Measurements from ENCODE around the gene TPP1. TPM values are rescaled to one million over a fixed set of nuclear protein-coding genes. Genes with fewer than 3 reads are reported as not detected.
A peak's percentile ranks its signal among the peaks of the same experiment; 100 is the strongest.

TPP1 gene
- polyA plus RNA-seq, 3 donors = 218 to 359 (median 271) TPM

DNA sequence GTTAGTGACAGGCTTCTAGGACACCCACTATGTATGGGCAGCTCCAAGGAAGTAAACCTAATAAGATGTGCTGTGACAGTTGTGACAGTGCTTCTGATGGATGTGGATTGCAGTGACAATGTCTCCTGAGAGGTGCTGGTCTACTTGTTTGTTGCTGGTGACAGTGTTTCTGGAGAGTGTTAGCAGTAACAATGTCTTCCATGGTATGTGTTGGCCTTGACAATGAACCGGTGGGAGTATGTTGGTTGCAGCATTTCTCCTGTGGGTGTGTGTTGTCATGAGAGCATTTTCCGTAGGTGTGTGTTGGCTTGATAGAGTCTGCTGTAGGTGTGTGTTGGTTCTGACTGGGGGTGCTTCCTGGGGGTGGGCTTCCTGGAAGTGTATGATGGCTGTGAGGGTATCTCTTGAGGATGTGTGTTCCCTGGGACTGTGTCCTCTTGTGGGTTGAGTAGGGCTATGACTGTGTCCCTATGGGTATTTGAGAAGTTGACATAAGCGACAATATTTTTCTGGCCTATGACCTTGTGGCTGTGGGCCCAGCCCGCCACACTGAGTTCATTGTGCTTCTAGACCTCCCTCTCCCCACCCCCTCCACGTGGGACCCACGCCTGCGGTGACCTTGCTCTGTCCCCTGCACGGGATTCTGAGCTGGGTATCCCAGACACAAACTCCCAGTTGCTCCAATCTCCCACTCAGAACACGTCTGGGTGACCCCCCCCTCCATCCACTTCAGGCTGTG is 35.2 kb upstream of the TPP1 start:
- no peaks in the 10 kb centered on the region for H3K79me2 ChIP-seq (ENCODE audit: insufficient read depth, low read length)
- no peak for DNase-seq

DNA sequence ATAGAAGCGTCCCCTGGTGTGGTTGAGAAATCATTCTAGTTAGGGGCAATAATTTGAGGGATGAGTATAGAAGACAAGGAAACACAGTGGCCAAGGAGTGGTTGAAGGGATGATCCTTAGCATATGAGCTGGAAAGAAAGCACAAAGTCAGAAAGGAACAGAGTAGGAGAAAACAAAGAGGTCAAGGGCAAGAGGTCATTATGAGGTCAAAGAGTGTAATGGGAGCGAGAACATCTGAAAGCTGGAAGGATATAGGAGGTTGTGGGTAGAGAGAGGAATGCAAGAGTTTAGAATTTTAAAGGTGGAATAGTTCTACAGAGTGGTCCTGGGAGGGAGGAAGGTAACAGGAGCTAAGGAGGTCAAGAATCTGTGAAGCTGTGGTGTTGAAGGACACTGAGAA is 34.4 kb upstream of the TPP1 start:
- Histone ChIP-seq H3K36me3 (replicated peaks in 1 of 2; ENCODE audit: control insufficient read depth in 1 of 2, insufficient read depth in 2 of 2, low read length in 2 of 2) (no peaks in the 10 kb centered on the region), H3K9ac (ENCODE audit: insufficient read depth, low read length, poor library complexity, severe bottlenecking) (no peak overlapping the region), H2AFZ (ENCODE audit: insufficient read depth, low read depth, low read length, poor library complexity, severe bottlenecking) (no peak overlapping the region), H4K20me1 (ENCODE audit: insufficient read depth, low read length) (no peaks in the 10 kb centered on the region), H3K79me2 (ENCODE audit: insufficient read depth, low read length) (no peaks in the 10 kb centered on the region), H3K4me1 (ENCODE audit: control insufficient read depth in 1 of 2, insufficient read depth in 2 of 2, low read length in 2 of 2) (peaks cover 10 to 15% of the 10 kb centered on the region in 2 donors), H3K4me3 (replicated peaks in 1 of 3; ENCODE audit: low read depth in 2 of 3, low read length in 3 of 3) (no peak overlapping the region), H3K27me3 (ENCODE audit: control insufficient read depth in 2 of 2, insufficient read depth in 2 of 2, low read length in 2 of 2) (peaks cover 31% of the 10 kb centered on the region in 2 donors), H3K27ac (ENCODE audit: low read depth in 1 of 2, low read length in 2 of 2) (no peak overlapping the region), H3K4me2 (replicated peaks; ENCODE audit: extremely low read depth, low read length, poor library complexity, severe bottlenecking) (no peak overlapping the region), H3K9me3 (replicated peaks in 1 of 2; ENCODE audit: control insufficient read depth in 1 of 2, insufficient read depth in 1 of 2, low read length in 2 of 2) (peaks cover 0 to 5% of the 10 kb centered on the region in 2 donors)
- 89% methylated on average over 2 of the region's 2 CpGs for WGBS (ENCODE audit: insufficient coverage)
- H3K27me3 Mint-ChIP-seq (ENCODE audit: low read depth in 3 of 3) = peaks cover 15 to 16% (median 15%) of the 10 kb centered on the region in 3 donors
- H3K27ac Mint-ChIP-seq = no peak overlapping the region
- intact Hi-C loops (cut with micrococcal nuclease) = loop anchor here (5.0 kb wide), 2 partner anchors 41 to 51 kb away; partner anchors contain the start of genes ILK (in 1 of the 2), RRP8 (in 1 of the 2) and TAF10 (in 1 of the 2)
- no peak for DNase-seq
- H3K4me1 Mint-ChIP-seq = peaks cover 9% of the 10 kb centered on the region
- TF ChIP-seq, protein P1, sequence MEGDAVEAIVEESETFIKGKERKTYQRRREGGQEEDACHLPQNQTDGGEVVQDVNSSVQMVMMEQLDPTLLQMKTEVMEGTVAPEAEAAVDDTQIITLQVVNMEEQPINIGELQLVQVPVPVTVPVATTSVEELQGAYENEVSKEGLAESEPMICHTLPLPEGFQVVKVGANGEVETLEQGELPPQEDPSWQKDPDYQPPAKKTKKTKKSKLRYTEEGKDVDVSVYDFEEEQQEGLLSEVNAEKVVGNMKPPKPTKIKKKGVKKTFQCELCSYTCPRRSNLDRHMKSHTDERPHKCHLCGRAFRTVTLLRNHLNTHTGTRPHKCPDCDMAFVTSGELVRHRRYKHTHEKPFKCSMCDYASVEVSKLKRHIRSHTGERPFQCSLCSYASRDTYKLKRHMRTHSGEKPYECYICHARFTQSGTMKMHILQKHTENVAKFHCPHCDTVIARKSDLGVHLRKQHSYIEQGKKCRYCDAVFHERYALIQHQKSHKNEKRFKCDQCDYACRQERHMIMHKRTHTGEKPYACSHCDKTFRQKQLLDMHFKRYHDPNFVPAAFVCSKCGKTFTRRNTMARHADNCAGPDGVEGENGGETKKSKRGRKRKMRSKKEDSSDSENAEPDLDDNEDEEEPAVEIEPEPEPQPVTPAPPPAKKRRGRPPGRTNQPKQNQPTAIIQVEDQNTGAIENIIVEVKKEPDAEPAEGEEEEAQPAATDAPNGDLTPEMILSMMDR (IDR thresholded peaks at IDR 0.05) = no peak
- no peaks in the 10 kb centered on the region for H3K36me3 Mint-ChIP-seq
- peaks cover 0 to 4% (median 0%) of the 10 kb centered on the region in 7 donors for H3K9me3 Mint-ChIP-seq
- H3K4me3 Mint-ChIP-seq = no peak overlapping the region

More for the DNA sequence above, 35.2 kb upstream of the TPP1 start:
- H3K27me3 Mint-ChIP-seq (ENCODE audit: low read depth in 3 of 3) = peaks cover 15 to 16% (median 15%) of the 10 kb centered on the region in 3 donors
- H3K27ac ChIP-seq (ENCODE audit: low read depth in 1 of 2, low read length in 2 of 2) = no peak overlapping the region
- peaks cover 4 to 10% of the 10 kb centered on the region in 2 donors for H3K4me1 ChIP-seq (ENCODE audit: control insufficient read depth in 1 of 2, insufficient read depth in 2 of 2, low read length in 2 of 2)
- WGBS (ENCODE audit: insufficient coverage) = 78% methylated on average over 7 of the region's 9 CpGs
- H4K20me1 ChIP-seq (ENCODE audit: insufficient read depth, low read length) = no peaks in the 10 kb centered on the region
- H3K36me3 ChIP-seq (replicated peaks in 1 of 2; ENCODE audit: control insufficient read depth in 1 of 2, insufficient read depth in 2 of 2, low read length in 2 of 2) = no peaks in the 10 kb centered on the region
- intact Hi-C loops (cut with micrococcal nuclease) = loop anchor here (5.0 kb wide), 2 partner anchors 42 to 52 kb away; partner anchors contain the start of genes ILK (in 1 of the 2), RRP8 (in 1 of the 2) and TAF10 (in 1 of the 2)
- H3K36me3 Mint-ChIP-seq = no peaks in the 10 kb centered on the region
- H3K4me2 ChIP-seq (replicated peaks; ENCODE audit: extremely low read depth, low read length, poor library complexity, severe bottlenecking) = peak overlapping the region; percentile 58
- no peak overlapping the region for H3K27ac Mint-ChIP-seq
- peak overlapping the region in 1 of 3 experiments; percentile 48 for H3K4me3 ChIP-seq (replicated peaks in 1 of 3; ENCODE audit: low read depth in 2 of 3, low read length in 3 of 3)
- H3K27me3 ChIP-seq (ENCODE audit: control insufficient read depth in 2 of 2, insufficient read depth in 2 of 2, low read length in 2 of 2) = peaks cover 31% of the 10 kb centered on the region in 2 donors
- H2AFZ ChIP-seq (ENCODE audit: insufficient read depth, low read depth, low read length, poor library complexity, severe bottlenecking) = peak overlapping the region; percentile 62
- TF ChIP-seq, protein P1 (IDR thresholded peaks at IDR 0.05) = no peak
- peaks cover 0 to 5% of the 10 kb centered on the region in 2 donors for H3K9me3 ChIP-seq (replicated peaks in 1 of 2; ENCODE audit: control insufficient read depth in 1 of 2, insufficient read depth in 1 of 2, low read length in 2 of 2)
- no peak overlapping the region for H3K4me3 Mint-ChIP-seq
- H3K4me1 Mint-ChIP-seq = peaks cover 9% of the 10 kb centered on the region
- no peak overlapping the region for H3K9ac ChIP-seq (ENCODE audit: insufficient read depth, low read length, poor library complexity, severe bottlenecking)
- peaks cover 0 to 4% (median 0%) of the 10 kb centered on the region in 7 donors for H3K9me3 Mint-ChIP-seq
